GM18867 (cell line): ENCODE results near the gene ZGRF1.
"Not testable (repeated sequence)": the region's sequence is repeated elsewhere in the genome, so short reads cannot be mapped to it uniquely, and the experiment has no call there.

Experiments
- ATAC-seq: cut with Tn5 transposase; IDR thresholded peaks from one replicate; pipeline ENCODE4 v1.9.1; 2021; ENCODE audit warnings: mild to moderate bottlenecking, moderate library complexity; ENCODE audit not compliant: unreplicated experiment

Gene ZGRF1

DNA sequence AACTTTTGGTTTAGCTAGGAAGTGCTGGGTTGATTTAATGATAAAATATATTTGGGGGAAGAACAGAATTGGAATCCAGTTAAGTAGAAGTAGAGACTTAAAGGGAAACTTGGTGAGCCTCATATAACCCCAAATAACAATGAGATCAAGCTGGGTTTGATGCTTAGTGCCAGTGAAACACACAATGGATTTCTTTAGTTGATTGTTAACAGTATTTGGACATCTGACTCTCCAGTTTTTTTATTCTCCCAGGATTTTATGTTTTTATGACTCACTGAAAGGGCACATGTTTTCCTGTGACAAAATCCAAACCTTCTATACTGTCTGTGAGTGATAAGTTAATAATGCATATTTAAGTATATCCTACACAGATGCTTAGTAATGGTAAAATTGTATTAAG is 118.0 kb downstream of the ZGRF1 start:
- no peak for ATAC-seq

DNA sequence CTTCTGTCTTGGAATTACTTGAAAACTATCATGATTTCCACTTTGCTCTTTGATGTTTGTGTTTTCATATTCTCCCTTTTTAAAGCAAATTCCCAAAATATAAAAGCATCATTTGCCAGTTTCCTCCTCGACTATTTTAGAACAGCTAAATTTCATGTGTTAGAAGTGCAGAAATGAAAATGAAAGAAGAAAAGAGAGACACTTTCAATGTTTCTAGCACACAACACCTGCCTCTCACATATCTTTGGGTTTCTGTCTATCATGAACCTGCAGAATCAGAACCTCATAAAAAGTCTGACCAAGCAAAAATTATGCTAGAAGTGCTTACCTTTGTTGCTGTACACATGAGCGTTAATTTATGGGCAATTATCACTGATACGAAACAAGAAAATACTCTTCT is 118.8 kb downstream of the ZGRF1 start:
- ATAC-seq: peak; percentile 27

DNA sequence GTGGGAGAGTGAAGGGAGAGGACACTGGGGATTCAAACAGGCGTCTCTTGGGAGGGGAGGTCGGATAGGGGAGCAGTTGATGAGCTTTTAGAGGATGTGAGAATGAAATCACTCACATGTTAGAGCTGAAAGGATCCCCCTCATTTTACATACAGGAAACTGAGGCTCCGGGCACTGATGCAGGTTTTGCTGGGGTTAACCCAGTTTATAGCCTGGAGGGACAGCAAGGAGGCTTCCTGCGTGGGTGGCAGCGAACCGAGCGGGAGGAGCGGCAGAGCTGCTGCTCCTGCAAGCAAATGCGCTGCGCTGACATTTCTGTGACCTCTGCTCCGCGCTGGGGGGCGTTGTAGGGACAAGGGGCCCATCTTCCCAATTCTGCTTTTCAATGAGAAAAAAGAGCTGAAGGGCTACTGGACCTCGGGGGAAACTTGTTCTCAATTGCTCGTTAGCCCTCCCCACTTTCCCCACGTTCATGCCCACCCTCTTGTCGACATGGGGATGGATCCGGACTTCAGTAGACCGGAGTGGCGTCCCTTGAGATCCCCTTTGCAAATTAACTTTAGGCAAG is 119.6 kb downstream of the ZGRF1 start:
- ATAC-seq: peak; percentile 15

DNA sequence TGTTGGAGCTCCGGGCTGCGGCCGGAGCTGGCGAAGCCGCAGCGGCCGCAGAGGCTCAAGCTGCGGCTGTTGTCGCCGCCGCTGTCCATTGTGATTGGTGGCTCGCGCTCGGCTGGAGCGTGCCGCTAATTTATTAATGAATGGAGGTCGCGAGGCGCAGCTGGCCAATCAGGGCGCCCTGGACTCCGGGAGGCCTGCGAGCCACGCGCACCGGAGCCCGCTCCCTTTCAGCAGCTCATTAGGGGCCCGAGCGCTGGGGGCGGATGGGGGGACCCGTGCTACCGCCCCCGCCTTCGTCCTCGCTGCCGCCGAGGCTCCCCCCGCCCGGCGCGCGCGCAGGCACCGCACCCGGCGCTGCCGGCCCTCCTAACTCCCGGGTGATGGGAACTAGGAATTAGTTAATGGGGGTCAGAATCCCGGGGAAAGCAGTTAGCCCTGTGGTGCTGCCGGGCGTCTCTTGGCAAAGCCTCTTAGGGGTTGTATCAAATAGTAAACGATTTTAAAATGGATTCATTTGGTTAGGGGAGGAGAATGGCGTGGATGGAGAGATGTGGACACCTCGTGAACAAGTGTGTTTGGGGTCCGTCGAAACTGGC is 120.1 kb downstream of the ZGRF1 start:
- ATAC-seq: peak; percentile 30

DNA sequence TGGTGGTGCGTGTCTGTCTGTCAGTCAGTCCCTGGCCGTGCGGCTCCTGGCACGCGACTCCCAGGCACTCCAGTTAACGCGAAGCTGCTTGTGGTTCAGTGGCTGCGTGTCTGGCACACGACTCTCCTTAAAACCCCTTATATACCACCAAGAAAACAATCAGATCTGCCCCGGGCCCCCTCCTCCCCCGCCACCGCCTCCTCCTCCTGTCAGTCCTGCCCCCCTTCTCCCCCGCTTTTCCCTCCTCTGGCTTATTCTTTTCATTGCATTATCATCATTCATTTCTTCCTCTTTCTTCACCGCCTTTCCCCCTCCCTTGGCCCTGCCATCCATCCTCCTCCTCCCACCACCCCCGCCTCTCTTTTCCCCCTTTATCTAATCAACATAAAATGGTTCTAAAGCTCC is 120.6 kb downstream of the ZGRF1 start, which contains the start of gene NEUROG2:
TSS of gene NEUROG2 (minus strand) at position 115 of the 405 bp plus-strand sequence. CDS start 705 bp downstream, outside the sequence.
- ATAC-seq: no peak

DNA sequence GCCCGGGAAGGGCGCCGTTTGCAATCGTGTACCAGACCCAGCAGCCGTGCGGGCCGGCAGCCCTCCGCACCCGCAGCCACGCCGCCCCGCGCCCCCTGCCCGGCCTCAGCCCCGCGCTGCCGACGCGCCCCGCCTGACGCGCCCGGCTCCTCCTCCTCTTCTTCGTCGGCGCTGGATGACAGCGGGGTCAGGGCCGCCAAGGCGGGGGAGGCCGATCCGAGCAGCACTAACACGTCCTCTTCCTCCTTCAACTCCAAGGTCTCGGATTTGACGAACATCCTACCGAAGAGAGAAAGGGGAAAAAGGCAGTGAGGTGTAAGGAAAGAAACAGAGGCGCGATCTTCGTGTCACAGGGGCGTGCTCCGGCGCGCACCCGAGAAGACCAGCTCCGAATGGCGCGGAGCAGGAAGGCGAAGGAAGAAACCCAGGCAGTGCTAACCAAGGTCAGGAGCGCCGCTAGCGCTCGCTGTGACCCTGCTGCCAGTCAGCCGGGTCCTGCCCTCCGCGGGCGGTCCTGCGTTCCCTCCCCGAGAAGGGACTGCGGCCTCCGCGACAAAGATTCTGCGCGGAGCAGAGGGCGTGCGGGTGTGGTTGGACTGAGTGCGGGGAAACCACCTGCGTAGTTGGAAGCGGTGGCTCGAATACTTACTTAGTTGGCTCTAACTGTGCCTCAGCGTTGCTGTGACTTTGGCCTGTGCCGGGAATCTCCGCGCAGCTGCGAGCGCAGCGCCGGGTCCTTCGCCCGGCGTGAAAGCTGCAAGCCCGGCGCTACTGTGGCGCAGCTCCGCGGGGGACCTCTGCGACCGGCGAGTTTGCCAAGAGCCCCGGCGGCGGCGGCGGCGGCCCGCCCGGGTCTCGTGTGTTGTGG is 121.3 kb downstream of the ZGRF1 start:
- ATAC-seq: peak; percentile 43

DNA sequence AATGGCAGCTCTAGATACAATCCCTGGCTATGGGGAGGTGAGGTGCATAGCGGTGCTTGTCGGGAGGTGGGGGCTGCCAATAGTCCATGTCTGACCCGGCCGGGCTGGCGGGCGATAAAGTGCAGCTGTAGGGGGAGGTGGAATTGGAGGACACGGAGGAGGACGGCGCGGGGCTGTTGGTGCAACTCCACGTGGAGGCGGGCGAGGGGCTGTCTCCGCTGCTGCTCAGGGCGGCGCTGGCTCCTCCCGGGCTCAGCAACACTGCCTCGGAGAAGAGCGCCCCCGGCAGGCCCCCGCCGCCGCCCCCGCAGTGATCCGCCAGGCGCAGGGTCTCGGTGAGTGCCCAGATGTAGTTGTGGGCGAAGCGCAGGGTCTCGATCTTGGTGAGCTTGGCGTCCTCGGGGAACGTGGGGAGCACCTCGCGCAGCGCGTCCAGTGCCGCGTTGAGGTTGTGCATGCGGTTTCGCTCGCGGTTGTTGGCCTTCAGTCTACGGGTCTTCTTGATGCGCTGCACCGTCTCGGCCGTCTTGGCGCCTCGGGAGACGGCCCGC is 122.0 kb downstream of the ZGRF1 start:
- ATAC-seq: peak; percentile 4

DNA sequence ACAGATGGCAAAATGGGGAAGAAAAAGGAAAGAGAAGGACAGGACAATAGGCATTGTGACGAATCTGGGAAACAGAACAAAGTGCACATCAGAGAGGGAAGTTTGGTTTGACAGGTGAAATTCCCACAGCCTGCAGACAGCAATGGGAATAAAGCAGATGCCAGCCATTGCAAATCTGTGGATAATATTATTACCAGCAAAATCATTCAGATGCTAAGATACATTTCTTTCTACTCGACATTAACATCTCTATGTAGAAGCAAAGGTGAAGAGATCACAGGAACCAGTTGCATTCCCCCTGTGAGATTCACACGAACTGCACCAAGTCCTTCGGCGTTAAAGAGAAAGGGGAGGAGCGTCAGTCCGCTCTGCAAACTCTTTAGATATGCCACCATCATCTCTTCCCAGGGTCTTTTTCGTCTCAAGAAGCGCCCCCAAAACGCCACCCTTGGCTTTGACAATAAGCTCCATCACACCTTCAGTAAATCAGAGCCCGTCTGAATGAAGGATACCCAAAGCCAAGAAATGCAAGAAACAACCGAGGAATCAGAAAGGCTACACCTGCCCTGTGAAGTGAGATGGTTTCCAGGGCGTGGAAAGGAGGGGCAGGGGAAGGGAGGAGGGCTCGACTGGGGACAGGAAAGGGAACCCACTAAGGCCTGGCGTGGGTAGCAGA is 122.6 kb downstream of the ZGRF1 start:
- no peak for ATAC-seq

DNA sequence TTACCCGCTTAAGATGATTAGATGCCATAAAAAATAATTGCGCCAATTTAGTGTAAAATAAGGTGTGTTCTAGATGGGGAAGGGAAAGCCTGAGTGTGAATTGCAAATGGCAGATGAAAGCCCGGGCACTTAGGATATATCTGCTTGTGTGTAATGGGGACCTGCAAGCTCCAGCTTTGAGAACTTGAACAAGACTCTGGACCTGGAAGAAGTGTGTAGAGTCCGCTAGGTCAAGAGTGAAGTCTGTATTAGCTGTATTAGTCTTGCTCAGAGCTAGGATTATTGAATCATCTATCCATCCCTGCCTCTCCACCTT is 124.9 kb downstream of the ZGRF1 start:
- no peak for ATAC-seq

DNA sequence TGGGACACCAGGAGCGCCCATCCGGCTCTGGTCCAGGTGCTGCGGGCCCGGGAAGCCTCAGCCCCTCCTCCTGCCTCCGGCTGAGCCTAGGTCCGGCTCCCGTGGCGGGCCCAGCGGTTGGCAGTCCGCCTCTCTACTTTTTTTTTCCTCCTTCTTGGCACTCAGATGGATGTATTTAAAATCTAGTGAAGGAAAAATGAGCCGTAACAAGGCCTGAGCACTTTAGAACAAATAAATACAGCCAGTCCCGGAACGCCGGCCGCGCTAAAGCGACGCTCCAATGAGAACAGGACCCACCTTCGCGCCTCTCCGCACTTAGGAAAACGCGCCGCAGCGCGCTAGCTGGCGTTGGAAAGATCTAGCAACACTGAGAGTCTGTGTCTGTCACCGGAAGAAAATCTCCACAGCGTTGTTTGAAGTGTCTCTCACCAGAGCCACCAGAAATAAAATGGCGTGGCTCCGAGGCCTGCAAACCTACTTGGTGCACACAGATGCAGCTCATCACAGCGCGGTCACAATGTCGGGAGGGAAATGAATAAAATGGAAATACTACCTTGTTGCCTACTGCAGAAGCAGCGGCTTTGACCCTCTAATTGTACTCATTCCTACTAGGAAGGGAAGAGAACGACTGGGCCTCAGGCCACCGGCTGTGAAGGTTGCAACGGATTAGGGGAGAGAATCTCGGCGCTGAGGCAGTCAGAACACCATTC is 125.5 kb downstream of the ZGRF1 start:
- no peak for ATAC-seq

DNA sequence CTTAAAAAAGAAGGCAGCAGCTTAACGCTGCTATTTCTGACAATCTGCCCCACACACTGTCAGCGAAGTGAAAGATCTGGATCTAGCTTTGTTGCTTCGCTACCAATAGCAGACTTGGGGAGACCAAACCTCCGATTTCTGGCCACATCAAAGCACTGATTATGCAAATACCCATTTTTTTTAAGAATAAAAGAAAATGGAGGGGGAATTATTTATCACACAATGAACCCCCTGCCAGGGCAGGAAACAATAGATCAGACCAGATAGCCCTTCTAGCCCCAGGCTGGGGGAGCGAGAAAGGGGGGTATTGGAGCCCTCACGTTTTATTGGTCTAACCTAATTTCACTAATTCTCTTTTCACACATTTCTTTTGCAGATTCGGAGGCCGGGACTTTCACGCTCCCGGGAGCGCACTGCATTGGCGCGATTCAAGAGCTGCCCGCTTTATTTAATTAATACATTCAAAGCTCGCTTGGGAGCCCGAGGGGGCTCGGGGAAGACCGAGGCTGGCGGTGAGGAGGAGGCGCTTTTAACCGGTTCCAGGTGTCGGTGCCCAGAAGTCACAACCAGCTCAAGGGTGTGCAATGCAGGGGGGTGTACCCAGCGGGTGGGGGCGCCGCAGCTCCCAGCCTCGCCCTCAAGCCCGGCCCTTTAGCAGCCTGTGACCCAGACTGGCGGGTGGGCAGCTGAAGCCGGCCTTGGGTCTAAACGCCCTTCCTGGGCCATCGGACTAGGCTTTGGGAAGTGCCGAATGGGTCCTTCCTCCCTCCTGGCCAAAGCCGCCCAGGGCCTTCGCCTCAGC is 126.2 kb downstream of the ZGRF1 start:
- no peak for ATAC-seq

DNA sequence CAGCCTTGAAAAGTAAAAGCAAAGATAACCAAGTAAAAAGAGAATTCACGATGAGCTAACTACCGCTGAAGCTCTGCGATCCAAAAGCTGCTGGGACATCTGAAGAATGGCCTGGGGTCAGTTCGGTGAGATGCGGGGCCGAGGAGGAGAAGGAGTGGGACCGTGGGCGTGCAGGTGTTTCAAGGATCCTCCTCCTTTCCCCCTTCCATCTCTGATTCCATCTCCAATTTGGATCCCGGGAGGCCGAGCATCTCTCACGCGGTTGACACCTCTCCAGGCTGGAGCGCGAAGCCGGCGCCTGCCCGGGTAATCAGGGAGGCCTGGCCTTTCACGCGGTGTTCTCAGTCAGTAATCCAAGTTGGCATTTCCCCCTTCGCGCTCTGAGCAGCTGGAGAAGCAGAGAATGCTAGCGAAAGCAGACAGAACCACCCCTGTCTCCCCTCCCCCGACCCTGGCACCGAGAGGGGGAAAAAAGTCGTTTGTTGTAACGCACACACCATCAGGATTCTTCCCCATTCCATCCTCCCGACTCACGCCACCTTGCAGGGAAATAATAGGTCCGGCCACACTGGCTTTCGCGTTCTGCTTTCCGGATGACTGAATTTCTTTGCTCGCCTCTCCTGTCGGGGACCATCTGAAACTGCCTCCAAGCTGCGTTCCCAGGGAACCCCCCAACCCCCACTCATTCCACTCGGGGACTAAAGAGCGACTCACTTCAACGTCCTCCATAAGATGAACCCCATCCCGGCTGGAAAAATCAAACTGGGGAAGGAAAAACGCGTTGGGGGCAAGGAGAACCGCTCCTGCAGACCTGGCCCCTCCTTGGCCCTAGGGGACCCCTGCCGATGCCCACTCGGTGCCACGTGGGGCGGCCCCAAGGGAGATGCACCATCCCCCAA is 127.2 kb downstream of the ZGRF1 start:
- ATAC-seq: no peak

DNA sequence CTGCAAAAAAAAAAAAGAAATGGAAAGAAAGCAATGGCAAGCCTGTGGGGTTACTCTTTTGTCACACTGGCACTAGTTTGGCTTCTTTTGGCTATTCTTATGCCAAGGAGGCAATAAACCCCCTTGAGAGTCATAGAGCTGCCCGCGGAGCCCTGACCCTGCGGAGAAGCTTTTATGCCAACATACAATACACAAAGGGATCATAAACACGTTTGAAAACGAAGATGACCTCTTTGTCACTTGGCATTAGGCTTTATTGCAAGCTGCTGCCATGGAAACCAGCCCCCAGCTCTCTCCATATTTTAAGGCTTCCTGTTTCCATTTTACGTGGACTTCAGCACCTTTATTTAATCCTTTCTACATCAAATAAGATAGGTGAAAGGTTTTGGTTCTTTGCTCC is 128.4 kb downstream of the ZGRF1 start:
- ATAC-seq: no peak

DNA sequence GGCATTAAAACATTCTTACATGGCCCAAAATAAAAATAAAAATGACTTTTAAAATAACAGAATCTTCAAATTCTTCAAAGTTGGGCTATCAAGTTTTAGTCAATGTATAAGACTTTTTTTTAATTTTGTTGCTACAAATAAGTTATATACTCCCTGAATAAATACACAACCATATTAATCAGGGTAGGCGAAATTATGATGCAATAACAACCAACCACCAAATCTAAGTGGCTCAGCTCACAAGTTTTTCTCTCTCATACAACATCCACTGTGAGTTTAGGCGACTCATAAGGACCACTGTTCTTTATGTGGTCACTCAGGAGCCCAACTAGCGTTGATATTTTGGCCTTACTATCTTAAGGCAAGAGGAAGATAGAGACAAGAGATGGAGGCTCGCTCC is 131.9 kb downstream of the ZGRF1 start:
- no peak for ATAC-seq

DNA sequence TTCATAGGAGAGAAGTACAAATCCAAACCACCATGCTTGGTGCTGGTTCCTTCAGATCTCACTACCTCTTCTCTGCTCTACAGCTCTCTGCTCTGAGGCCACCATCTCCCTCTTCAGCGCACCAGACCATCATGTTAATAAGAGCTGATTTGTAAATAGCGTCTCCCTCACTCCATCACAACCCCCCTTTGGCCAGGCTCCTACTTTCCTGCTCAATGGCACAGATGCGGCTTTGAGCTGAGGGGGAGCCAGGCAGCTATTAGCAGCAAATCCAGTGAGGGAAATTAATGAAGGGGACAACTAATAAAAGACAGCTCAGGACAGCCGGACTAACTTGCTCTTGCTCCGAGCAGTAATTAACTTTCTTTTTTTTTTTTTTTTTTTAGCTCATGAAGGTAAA is 133.8 kb downstream of the ZGRF1 start:
- ATAC-seq: no peak

DNA sequence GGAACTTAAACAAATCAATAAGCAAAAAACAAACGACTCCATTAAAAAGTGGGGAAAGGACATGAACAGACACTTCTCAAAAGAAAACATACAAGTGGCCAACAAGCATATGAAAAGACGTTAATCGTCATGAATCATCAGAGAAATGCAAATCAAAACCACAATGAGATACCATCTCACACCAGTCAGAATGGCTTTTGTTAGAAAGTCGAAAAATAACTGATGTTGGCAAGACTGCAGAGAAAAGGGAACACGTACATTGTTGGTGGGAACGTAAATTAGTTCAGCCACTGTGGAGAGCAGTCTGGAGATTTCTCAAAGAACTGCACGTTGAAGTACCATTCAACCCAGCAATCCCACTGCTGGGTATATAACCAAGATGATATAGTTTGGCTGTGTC is 144.4 kb downstream of the ZGRF1 start:
- no peak for ATAC-seq

DNA sequence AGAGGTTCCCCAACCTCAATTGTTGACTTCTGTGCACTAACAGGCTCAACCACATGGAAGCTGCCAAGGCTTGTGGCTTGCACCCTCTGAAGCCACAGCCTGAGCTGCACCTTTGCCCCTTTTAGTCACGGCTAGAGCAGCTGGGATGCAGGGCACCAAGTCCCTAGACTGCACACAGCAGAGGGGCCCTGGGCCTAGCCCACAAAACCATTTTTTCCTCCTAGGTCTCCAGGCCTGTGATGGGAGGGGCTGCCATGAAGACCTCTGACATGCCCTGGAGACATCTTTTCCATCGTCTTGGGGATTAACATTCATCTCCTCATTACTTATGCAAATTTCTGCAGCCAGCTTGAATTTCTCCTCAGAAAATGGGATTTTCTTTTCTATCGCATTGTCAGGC is 145.9 kb downstream of the ZGRF1 start:
- not testable (repeated sequence) for ATAC-seq
